Keratinocyte (primary cell): ENCODE results near the gene ADNP2.

Experiments used
- CTCF ChIP-seq, 3 experiments: IDR thresholded peaks in 1 of 3; conservative IDR thresholded peaks in 1 of 3; optimal IDR thresholded peaks in 1 of 3; 2 replicates in 2 of 3; 3 replicates in 1 of 3; pipeline versions ENCODE3 to v1.5.1; 2011; ENCODE audit warnings: low read length in 3 of 3, mild to moderate bottlenecking in 3 of 3, moderate library complexity in 2 of 3, control low read depth in 1 of 3, inconsistent platforms in 1 of 3; ENCODE audit not compliant: insufficient read depth in 2 of 3; ENCODE audit errors: extremely low read depth in 1 of 3
- EZH2 ChIP-seq: IDR thresholded peaks from one replicate; pipeline ENCODE4 v1.6.1; 2012; ENCODE audit warnings: inconsistent platforms, mild to moderate bottlenecking, low read length, moderate library complexity

DNA sequence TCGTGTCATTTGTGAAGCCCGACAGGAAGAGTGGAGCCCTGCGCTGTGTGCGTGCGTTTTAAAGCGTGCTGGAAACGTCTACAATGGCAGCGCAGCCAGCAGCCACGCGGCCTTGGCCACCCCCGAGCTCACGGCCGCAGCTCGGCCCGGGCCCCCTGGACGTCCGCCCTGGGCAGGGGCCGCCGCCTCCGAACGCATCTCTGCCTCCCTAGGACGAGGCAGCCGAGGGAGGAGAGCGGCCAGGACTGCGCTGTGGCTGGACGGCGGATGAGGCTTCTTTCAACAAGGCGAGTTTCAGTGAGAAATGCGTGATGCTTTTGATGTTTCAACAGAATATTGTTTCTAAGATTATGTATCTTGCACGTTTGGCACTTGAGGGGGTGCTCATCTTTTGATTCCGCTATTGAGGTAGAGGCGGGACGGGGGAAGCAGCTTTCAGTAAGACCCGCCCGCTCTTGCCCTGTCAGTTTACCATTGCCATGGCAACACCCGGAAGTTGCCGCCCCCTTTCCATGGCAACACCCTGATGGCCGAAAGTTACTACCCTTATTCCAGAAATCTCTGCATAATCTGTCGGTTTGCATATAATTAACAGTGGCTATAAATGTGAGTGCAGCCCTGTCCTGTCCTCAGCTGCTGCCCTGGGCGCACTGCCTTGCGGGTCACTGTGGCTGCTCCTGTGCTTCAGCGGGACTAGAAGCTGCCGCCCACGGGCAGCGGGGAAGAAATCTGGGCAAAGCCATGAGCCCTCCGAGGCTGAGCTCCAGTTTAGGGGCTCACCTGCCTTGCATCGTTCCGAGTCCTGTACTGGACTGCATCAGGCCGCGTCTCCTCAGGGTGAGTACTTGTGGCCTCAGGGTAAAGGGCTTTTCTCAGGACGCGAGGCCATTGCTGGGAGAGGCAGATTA is 38.6 kb downstream of the ADNP2 start:
- no peak for TF ChIP-seq CTCF (optimal IDR thresholded peaks at IDR 0.05 in 1 of 3, IDR thresholded peaks at IDR 0.05 in 1 of 3, conservative IDR thresholded peaks at IDR 0.05 in 1 of 3; ENCODE audit: extremely low read depth in 1 of 3, insufficient read depth in 2 of 3, low read length in 3 of 3)
- TF ChIP-seq EZH2: no peak
